Activated CD8-positive, alpha-beta memory T cell treated with anti-CD3 and anti-CD28 coated beads for 4 hours (primary cell): ENCODE data around the gene MCC.

Experiments
- DNase-seq, 2 donors: peaks; one replicate each; pipeline ENCODE4 v3.0.0-alpha.2; 2020; ENCODE audit warnings: low read depth in 2 of 2

MCC gene

DNA sequence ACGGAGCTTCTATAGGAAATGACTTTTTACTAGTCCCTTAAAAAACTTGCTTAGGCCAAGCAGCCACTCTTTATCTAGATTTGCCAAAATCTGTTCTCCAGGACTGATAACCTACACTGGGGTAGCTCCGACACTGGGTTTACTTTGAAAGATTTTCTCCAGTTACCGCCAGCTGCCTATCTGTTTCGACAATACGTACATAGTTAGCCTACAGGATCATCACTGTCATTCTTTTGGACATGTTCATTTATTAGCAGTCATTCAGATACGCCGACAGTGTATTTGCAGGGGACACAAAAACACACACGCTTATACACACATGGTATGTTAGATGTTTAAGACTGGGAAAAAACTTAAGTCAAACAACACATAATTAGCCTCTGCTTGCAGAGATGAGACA, 286.0 kb downstream of the MCC start:
- DNase-seq = no peak

DNA sequence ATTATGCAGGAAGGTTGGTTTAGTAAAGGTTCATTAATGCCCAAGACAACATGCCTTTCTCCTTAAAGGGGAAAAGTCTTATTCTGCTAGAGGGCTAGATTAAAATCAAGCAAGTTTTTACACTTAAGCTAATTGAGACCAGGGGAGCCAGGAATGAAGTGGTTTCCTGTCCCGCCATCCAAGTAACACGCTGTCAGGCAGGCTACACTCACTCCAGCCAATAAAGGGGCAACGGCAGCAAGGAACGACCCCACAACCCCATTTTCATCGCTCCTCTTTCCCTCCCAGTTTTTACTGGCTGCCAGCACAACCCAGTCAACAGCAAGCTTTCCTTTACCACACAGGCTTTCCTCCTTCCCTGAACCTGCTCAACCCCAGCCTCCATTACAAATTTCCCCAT, 286.5 kb downstream of the MCC start:
- no peak for DNase-seq

GRCh38 chr5:113199122-113199905, 288.9 kb downstream of the MCC start:
- DNase-seq = no peak

GRCh38 chr5:113197456-113198200, 290.6 kb downstream of the MCC start:
- no peak for DNase-seq

- DNase-seq = no peak
Observed at GRCh38 chr5:113195771-113196170, 292.5 kb downstream of the MCC start.

DNA sequence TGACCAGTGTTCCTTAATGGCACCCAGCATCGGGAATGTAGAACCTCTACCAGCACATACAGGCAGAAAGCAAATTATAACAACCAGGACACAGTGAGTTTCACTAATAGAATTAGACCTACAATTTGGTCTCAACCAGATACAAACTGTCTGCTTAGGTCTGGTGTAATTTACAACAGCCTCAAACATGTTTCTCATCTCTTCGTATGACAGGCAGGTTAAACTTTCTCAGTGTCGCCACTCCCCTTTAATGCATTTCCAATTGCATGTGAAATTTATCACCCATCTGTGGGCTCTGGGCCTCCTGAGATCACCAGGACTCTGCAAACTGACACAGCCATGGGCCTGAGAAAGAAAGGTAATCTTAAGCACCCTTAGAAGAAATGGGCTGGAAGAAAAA, 293.0 kb downstream of the MCC start:
- no peak for DNase-seq

- DNase-seq = no peak
Observed at GRCh38 chr5:113194591-113194990, 293.7 kb downstream of the MCC start.

- no peak for DNase-seq
Observed at GRCh38 chr5:113194125-113194524, 294.1 kb downstream of the MCC start.

- DNase-seq = no peak
Observed at GRCh38 chr5:113193311-113193978, 294.8 kb downstream of the MCC start.

DNA sequence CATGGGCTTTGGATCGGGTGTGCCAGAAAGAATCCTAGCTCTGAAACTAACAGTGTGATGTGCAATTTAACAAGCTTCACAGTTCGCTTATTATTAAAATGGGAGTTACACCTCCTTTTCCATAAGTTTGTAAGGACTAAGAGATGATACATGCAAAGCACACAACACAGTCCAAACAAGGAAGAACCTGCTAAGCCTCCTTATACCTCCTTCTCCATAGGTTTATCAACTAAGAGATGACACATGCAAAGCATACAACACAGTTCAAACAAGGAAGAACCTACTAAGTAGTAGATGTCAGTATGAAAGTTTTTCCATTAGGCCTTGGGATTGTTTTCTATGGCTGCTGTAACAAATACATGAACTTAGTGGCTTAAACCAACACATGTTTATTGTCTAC, 295.7 kb downstream of the MCC start:
- DNase-seq = no peak

GRCh38 chr5:113190347-113190746, 297.9 kb downstream of the MCC start:
- DNase-seq = no peak

DNA sequence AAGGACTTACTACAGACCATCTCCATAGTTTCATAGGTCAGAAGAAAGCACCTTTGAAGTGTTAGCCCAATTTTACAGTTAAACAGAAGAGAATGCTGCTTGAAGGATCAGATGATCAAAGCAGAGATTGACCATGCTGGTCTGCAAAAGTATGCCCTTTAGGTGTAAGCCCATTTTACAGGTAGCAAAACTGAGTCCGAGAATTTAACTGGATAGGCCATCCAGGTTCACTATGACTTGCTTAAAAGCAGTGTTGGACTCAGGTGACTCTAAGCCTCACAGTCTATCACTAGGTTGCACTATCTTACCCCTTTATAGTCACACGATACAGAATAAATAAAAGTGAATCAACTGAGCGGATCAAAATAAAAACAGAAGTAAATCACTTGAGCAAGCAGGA, 299.0 kb downstream of the MCC start:
- no peak for DNase-seq

DNA sequence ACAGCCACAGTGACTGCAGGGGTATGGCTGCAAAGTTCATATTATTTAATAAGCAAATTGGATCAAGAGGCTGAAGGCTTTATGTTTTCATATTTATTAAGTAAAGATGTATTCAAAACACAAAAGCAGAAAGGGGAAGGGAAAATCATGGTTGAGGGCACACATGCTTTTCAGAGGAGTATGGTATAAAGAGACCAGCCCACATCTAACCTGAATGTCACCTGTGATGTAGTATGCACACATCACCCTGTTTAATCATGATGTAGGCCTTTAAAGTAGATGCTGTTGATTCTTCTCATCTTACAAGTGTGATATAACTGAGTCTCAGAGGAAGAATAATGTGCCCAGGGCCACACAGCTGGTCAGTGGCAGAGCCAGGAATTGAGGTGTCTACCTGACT, 299.8 kb downstream of the MCC start:
- no peak for DNase-seq

DNA sequence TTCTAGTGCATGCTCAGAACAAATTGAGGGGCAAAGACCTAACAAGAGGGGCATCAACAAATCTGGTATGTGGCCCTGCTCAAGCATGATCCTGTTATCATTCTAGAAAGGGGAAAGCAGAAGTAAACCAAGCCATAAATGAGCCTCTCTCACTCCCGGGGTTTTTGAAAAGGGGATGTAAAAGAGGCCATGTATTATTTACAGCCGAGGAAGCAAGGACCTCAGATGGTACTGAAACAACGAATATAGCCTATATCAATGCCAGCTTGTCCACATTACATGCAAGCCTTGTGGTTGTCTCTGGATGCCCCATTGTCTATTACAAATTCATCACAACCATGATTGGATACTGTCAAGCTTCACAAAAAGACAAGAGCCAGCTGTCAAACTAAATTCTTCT, 300.3 kb downstream of the MCC start:
- DNase-seq = no peak

- DNase-seq = no peak
Observed at GRCh38 chr5:113186061-113186460, 302.2 kb downstream of the MCC start.

- no peak for DNase-seq
Observed at GRCh38 chr5:113183694-113184093, 304.6 kb downstream of the MCC start.

DNA sequence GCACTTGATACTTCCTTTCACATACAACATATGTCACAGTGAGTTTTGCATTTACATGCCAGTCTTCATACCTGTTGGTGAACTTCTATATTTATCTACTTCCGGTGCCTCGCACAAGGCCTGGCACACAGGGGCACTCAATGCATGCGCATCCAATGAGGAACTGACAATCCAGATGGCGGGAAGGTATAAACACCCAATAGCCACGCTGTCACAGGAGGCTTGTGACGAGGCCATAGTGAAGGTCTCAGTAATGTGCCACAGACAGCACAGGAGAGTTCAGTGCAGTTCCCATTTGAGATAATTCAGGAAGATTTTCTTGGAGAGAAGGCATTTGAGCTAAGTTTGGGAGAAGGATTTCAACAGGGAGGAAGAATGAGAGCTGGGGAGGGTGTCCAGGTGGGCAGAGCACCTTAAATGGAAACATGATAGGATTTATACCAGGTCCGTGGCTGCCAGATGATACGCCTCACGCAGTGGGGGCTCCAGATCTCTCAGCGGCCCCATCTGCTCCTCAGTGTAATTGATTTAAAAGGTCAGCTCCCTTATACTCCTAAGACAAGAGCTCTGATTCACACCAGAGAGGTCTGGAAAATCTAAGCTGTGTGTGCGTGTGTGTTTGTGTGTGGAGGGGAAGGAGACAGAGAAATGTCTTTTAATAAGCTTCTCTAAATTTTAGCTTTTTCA, 305.5 kb downstream of the MCC start:
- DNase-seq = no peak

DNA sequence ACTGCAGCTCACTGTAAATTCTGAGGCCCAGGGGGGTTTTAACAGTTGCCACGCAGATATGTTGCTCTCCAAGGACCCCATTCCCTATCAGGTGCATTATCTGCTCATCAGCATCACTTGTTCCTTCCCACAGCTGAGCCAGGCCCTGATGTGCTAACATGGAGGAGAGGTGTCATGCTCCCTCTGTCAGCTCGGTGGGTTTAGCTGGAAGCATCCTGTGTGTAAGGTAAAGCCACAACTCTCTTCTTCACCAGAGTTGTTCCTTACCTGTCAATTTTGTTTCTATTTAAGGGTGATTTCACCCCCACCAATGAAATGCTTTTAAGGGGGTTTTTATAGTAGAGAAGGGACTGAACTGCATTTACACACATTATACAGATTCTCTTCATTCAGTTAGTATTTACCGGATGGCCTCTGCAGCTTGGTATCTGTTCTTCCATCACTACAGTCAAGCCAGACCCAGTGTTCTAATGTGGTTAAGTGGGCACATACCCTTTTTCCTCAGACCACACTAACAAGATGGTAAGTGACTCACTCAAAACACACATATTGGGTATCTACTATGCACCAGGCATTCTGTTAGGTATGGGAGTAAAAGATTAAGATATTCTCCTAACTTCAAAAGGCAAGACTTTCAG, 306.3 kb downstream of the MCC start:
- no peak for DNase-seq

DNA sequence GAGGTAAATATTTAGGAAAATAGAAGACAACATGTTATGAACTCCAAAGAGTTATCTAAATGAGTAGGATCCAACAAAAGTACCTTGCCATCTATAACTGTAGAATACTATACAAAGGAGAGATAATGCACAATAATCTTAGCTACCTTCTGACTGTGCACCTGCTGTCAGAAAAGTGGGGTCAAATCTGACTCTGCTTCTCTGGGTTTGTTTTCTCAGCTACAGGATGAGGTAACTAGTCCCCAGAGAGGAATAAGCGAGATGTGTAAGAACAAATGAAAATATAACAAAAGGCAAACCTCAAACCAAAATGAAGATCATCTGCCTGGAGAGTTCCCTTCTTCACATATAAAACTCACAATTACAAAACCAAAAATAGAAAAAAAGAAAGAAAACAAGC, 306.8 kb downstream of the MCC start:
- DNase-seq = no peak

DNA sequence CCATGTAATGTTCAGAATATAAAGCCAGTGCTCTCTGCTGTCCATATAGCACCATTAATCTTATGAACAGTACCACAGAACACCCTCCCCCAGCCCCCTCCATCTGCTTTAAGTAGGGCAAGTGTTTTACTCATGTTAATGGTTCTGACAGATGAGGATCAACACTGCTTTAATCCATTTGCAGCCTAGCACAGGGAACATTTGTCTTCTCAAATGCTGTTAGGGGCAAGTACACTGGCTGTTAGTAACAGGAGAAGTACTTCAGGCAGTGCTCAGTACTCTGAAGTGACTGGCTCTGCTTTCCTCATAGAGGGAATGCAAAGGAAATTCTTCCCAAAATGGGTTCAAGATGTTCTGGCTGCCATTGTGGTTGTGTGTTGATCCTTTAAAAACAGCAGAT, 309.1 kb downstream of the MCC start:
- no peak for DNase-seq

DNA sequence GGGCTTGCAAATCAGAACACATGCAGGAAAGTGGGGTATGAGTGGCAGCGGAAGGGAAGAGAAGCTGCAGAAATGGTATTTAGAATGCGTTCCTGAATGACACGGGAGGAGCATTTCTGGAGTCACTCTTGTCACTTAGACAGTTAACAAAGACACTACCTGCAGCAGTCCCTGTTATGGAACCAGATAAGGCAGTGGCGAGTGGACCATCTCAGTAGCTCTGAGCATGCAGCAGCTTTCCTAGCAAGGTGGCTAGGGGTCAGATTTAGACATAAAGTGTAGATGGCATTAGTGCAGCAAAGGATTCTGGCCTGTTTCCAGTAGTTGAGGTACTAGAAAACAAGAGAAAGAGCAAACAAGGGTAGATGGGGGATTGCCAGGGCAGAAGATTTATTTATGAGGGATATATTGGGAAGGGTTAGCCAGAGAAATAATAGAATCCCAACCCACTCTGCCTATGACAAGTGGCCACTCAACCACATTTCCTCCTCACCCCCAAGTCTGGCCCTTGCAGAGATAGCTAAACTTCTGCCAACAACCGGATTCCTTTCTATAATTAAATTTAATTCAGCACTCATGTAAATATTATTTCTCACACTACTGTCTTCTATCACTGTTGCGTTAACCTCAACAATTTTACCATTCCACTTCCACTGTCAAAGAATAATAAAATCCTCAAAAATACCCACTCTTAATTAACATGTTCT, 310.0 kb downstream of the MCC start:
- DNase-seq = no peak
